Epithelial cell of proximal tubule (primary cell): ENCODE results near the gene CXCL10. TPM values are rescaled to one million over a fixed set of nuclear protein-coding genes. Genes with fewer than 3 reads are reported as not detected.
"Not testable (repeated sequence)": the region's sequence is repeated elsewhere in the genome, so short reads cannot be mapped to it uniquely, and the experiment has no call there.

Experiments
- DNase-seq: peaks from one replicate; pipeline ENCODE4 v3.0.0-alpha.2; 2011; ENCODE audit warnings: low read depth
- H3K4me3 ChIP-seq: 2 replicates; pipeline ENCODE4 v1.5.1; 2011; ENCODE audit warnings: low read depth, mild to moderate bottlenecking, low read length
- CTCF ChIP-seq: conservative IDR thresholded peaks from 2 replicates; pipeline ENCODE4 v1.5.1; 2012; ENCODE audit warnings: low read depth, mild to moderate bottlenecking, low read length
- total RNA-seq: library from RNA; depleted of rRNA; stranded (reverse); fragments of >200 nt; gene quantifications from 2 replicates; pipeline ENCODE4 v1.2.3, GENCODE V29; 2015

The CXCL10 gene
- total RNA-seq, 1 donor from 2014 or later = 0.29 TPM

DNA sequence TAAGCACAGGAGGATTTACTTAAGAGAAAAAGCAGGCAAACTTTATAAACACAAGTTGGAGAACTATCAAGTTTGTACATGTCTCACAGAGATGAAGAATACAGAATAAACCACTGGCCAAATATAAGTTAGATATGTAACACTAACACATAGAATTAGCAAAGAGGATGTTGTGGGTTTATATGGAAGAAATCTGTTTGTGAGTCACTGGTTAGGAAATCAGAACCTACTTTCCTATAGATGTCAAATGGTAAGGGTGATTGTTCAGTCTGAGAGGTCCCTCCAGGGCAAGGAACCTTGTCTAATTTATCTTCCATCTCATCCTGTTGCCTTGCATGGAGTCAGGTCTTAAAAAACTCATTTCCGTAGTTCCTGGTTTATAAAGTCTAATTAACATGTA, 36.5 kb upstream of the CXCL10 start:
- no peak overlapping the region for H3K4me3 ChIP-seq
- TF ChIP-seq CTCF = no peak
- no peak for DNase-seq

- TF ChIP-seq CTCF = no peak
- no peak overlapping the region for H3K4me3 ChIP-seq
- DNase-seq = no peak
Measured at GRCh38 chr4:76058888-76059426, 35.7 kb upstream of the CXCL10 start.

GRCh38 chr4:76058302-76058701, 35.0 kb upstream of the CXCL10 start:
- TF ChIP-seq CTCF = no peak
- no peak overlapping the region for H3K4me3 ChIP-seq
- DNase-seq = no peak

- no peak for DNase-seq
- H3K4me3 ChIP-seq = no peak overlapping the region
- TF ChIP-seq CTCF = no peak
Measured at GRCh38 chr4:76055421-76055820, 32.1 kb upstream of the CXCL10 start.

- no peak for TF ChIP-seq CTCF
- DNase-seq = no peak
- H3K4me3 ChIP-seq = no peak overlapping the region
Measured at GRCh38 chr4:76055016-76055415, 31.7 kb upstream of the CXCL10 start.

GRCh38 chr4:76053730-76054129, 30.4 kb upstream of the CXCL10 start:
- no peak overlapping the region for H3K4me3 ChIP-seq
- no peak for DNase-seq
- no peak for TF ChIP-seq CTCF

- H3K4me3 ChIP-seq, DNase-seq: not testable (repeated sequence)
Measured at GRCh38 chr4:76050560-76051050, 27.3 kb upstream of the CXCL10 start.

- not testable (repeated sequence) for DNase-seq, H3K4me3 ChIP-seq
Measured at GRCh38 chr4:76049860-76050416, 26.6 kb upstream of the CXCL10 start.

DNA sequence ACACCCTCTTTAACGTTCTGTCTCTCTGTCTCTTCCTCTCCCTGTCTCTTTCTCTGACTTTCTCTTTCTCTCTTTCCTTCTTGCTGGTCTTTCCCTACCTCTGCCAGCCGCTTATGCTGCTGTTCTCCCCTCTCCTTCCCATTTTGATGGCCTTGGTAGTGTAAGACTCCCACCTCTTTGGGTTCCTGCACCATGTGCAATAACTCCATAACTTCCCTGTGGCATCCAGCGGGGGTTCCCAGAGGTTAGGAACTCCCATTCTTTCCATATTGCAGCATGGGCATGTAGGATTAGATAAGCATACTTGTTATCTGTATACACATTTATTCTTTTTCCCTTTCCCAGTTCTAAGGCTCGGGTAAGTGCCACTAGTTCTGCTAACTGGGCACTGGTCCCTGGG, 21.4 kb upstream of the CXCL10 start:
- not testable (repeated sequence) for H3K4me3 ChIP-seq

DNA sequence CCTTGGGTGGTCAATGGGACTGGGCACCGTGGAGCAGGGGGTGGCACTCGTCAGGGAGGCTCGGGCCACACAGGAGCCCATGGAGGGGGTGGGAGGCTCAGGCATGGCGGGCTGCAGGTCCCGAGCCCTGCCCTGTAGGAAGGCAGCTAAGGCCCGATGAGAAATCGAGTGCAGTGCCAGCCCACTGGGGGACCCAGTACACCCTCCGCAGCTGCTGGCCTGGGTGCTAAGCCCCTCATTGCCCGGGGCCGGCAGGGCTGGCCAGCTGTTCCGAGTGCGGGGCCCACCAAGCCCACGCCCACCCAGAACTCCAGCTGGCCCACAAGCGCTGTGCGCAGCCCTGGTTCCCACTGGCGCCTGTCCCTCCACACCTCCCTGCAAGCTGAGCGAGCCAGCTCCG, 20.0 kb upstream of the CXCL10 start:
- H3K4me3 ChIP-seq, DNase-seq: not testable (repeated sequence)

More for the DNA sequence above, 21.4 kb upstream of the CXCL10 start:
- not testable (repeated sequence) for DNase-seq

- not testable (repeated sequence) for H3K4me3 ChIP-seq, DNase-seq
Measured at GRCh38 chr4:76042241-76042998, 19.1 kb upstream of the CXCL10 start.
